Gastrocnemius medialis (tissue), 4 donors: ENCODE measurements around the gene PTGES2. TPM values are rescaled to one million over a fixed set of nuclear protein-coding genes. Genes with fewer than 3 reads are reported as not detected.

ENCODE experiments used
- ATAC-seq, 2 donors: fragments of 150-250 bp; one replicate each; pipeline ENCODE4 v1.9.1; 2016
- DNase-seq, 2 donors: peaks; one replicate each; pipeline ENCODE4 v3.0.0-alpha.2; 2019
- H3K27ac ChIP-seq, 4 donors: fragments of 200-600 bp; sonication (generic); 1 replicate in 1 of 4; 2 replicates in 3 of 4; pipeline ENCODE4 v1.5.1; 2016 to 2018; ENCODE audit warnings: mild to moderate bottlenecking in 2 of 4, moderate library complexity in 1 of 4
- H3K27me3 ChIP-seq, 3 donors: fragments of 200-600 bp; sonication (generic) in 2 of 3; 1 replicate in 1 of 3; 2 replicates in 2 of 3; pipeline versions ENCODE4 v1.5.1 to v1.6.0; 2016 to 2019; ENCODE audit warnings: mild to moderate bottlenecking in 1 of 3, moderate library complexity in 1 of 3
- H3K36me3 ChIP-seq, 2 donors: fragments of 200-600 bp; sonication (generic) in 1 of 2; one replicate each; pipeline ENCODE4 v1.5.1; 2017 to 2018
- H3K4me1 ChIP-seq, 2 donors: fragments of 200-600 bp; sonication (generic) in 1 of 2; one replicate each; pipeline ENCODE4 v1.5.1; 2016 to 2017; ENCODE audit warnings: mild to moderate bottlenecking in 2 of 2
- H3K4me3 ChIP-seq, 4 donors: fragments of 200-600 bp; sonication (generic) in 3 of 4; 1 replicate in 1 of 4; 2 replicates in 3 of 4; pipeline ENCODE4 v1.5.1; 2016 to 2019; ENCODE audit warnings: mild to moderate bottlenecking in 2 of 4
- H3K9me3 ChIP-seq, 3 donors: fragments of 200-600 bp; sonication (generic) in 2 of 3; 1 replicate in 1 of 3; 2 replicates in 2 of 3; pipeline ENCODE4 v1.5.1; 2016 to 2019
- CTCF ChIP-seq, 5 experiments: fragments of 450-650 bp in 3 of 5; fragments of 200-600 bp in 2 of 5; sonication (generic) in 2 of 5; IDR thresholded peaks in 4 of 5; conservative IDR thresholded peaks in 1 of 5; 1 replicate in 4 of 5; 2 replicates in 1 of 5; pipeline ENCODE4 v1.5.1; 2016 to 2019; ENCODE audit warnings: antibody characterized with exemption in 5 of 5, mild to moderate bottlenecking in 3 of 5, moderate library complexity in 3 of 5
- POLR2A ChIP-seq, 2 donors: fragments of 450-650 bp; IDR thresholded peaks; one replicate each; pipeline ENCODE4 v1.6.1; 2017; ENCODE audit warnings: antibody characterized with exemption in 2 of 2, mild to moderate bottlenecking in 2 of 2, moderate library complexity in 2 of 2
- in situ Hi-C, 4 donors: fragments of 200-750 bp; cut with MboI; loops; one replicate each; pipeline versions ENCODE4 v1.15.0 to v1.8.0; 2017; ENCODE audit warnings: low sequenced_read_pairs in 4 of 4
- intact Hi-C: fragments of 100-400 bp; cut with DNase I; formaldehyde crosslinking; loops from one replicate; pipeline ENCODE4 v1.15.1; 2023; ENCODE audit warnings: low total_unique reads
- total RNA-seq, 4 donors: library from RNA; depleted of rRNA; stranded (reverse); fragments of >200 nt; gene quantifications; one replicate each; pipeline versions ENCODE4 v1.1.0 to v1.2.3, GENCODE V29; 2016

Gene PTGES2
- total RNA-seq, 4 donors from 2014 or later = 95.2 to 266 (median 155) TPM

- H3K4me3 ChIP-seq = no peak overlapping the region
- DNase-seq (no peak), ATAC-seq (no peak)
- intact Hi-C loops (no loop called here), in situ Hi-C loops (no loop called here)
- TF ChIP-seq POLR2A (IDR thresholded peaks at IDR 0.05) = no peak
- TF ChIP-seq CTCF (IDR thresholded peaks at IDR 0.05 in 4 of 5, conservative IDR thresholded peaks at IDR 0.05 in 1 of 5) = no peak
- no peak overlapping the region for H3K27ac ChIP-seq
- peaks cover 8 to 9% of the 10 kb centered on the region in 2 donors for H3K4me1 ChIP-seq
- peaks cover 0 to 37% of the 10 kb centered on the region in 2 donors for H3K36me3 ChIP-seq
- H3K9me3 ChIP-seq = no peaks in the 10 kb centered on the region
- no peaks in the 10 kb centered on the region for H3K27me3 ChIP-seq
Observed at GRCh38 chr9:128161215-128161902, 33.8 kb upstream of the PTGES2 start.

GRCh38 chr9:128160603-128160987 is 33.1 kb upstream of the PTGES2 start:
- peak overlapping the region; percentile 76 to 99 (median 81) for H3K4me3 ChIP-seq
- no peaks in the 10 kb centered on the region for H3K27me3 ChIP-seq
- no peak for ATAC-seq
- peaks cover 0 to 29% of the 10 kb centered on the region in 2 donors for H3K36me3 ChIP-seq
- no peaks in the 10 kb centered on the region for H3K9me3 ChIP-seq
- peaks cover 8 to 9% of the 10 kb centered on the region in 2 donors for H3K4me1 ChIP-seq
- peak overlapping the region; percentile 70 to 82 (median 77) for H3K27ac ChIP-seq
- no peak for TF ChIP-seq POLR2A (IDR thresholded peaks at IDR 0.05)
- no peak for TF ChIP-seq CTCF (IDR thresholded peaks at IDR 0.05 in 4 of 5, conservative IDR thresholded peaks at IDR 0.05 in 1 of 5)
- in situ Hi-C loops (no loop called here), intact Hi-C loops (no loop called here)
- no peak for DNase-seq

GRCh38 chr9:128159784-128160602 is 32.5 kb upstream of the PTGES2 start, which contains the start of gene BBLN:
Gene BBLN (plus strand): TSS chr9:128160265. CDS start chr9:128160408, 143 bp downstream.
- TF ChIP-seq CTCF (IDR thresholded peaks at IDR 0.05 in 4 of 5, conservative IDR thresholded peaks at IDR 0.05 in 1 of 5) (peak in 1 of 5 experiments; percentile 10), POLR2A (IDR thresholded peaks at IDR 0.05) (peak; percentile 32 to 46)
- DNase-seq (peak; percentile 91 to 92), ATAC-seq (peak; percentile 87 to 88)
- Histone ChIP-seq H3K27me3 (no peaks in the 10 kb centered on the region), H3K36me3 (peaks cover 0 to 23% of the 10 kb centered on the region in 2 donors), H3K4me3 (peak within 1 kb of the TSS; percentile 76 to 99 (median 81)), H3K27ac (peak within 1 kb of the TSS; percentile 70 to 82 (median 78)), H3K4me1 (peaks cover 8 to 9% of the 10 kb centered on the region in 2 donors), H3K9me3 (no peaks in the 10 kb centered on the region)
- in situ Hi-C loops = no loop called here
- intact Hi-C loops = no loop called here

- Histone ChIP-seq H3K36me3 (peaks cover 0 to 18% of the 10 kb centered on the region in 2 donors), H3K27me3 (no peaks in the 10 kb centered on the region), H3K9me3 (no peaks in the 10 kb centered on the region), H3K27ac (peak overlapping the region; percentile 70 to 79 (median 74)), H3K4me1 (peaks cover 8 to 9% of the 10 kb centered on the region in 2 donors), H3K4me3 (peak overlapping the region; percentile 73 to 82 (median 78))
- intact Hi-C loops = no loop called here
- no peak for DNase-seq
- in situ Hi-C loops = no loop called here
- ATAC-seq = no peak
- TF ChIP-seq POLR2A (IDR thresholded peaks at IDR 0.05) (no peak), CTCF (IDR thresholded peaks at IDR 0.05 in 4 of 5, conservative IDR thresholded peaks at IDR 0.05 in 1 of 5) (no peak)
Observed at GRCh38 chr9:128159522-128159783, 31.9 kb upstream of the PTGES2 start.
